ENCODE data around the gene GRIN2C. TPM values are rescaled to one million over a fixed set of nuclear protein-coding genes. Genes with fewer than 3 reads are reported as not detected.

The GRIN2C gene
- total and polyA plus RNA-seq, 9 of the 15 experiments (the other 6 are each of a cell fraction or from before 2014, with no cell fraction given), result under 0.01 to 0.33 (median 0.10) TPM; not detected in 2

- TF ChIP-seq, protein P1, sequence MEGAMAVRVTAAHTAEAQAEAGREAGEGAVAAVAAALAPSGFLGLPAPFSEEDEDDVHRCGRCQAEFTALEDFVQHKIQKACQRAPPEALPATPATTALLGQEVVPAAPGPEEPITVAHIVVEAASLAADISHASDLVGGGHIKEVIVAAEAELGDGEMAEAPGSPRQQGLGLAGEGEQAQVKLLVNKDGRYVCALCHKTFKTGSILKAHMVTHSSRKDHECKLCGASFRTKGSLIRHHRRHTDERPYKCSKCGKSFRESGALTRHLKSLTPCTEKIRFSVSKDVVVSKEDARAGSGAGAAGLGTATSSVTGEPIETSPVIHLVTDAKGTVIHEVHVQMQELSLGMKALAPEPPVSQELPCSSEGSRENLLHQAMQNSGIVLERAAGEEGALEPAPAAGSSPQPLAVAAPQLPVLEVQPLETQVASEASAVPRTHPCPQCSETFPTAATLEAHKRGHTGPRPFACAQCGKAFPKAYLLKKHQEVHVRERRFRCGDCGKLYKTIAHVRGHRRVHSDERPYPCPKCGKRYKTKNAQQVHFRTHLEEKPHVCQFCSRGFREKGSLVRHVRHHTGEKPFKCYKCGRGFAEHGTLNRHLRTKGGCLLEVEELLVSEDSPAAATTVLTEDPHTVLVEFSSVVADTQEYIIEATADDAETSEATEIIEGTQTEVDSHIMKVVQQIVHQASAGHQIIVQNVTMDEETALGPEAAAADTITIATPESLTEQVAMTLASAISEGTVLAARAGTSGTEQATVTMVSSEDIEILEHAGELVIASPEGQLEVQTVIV (CRISPR knock-in tag; IDR thresholded peaks at IDR 0.05; ENCODE audit: borderline replicate concordance), result no peak
- peak; percentile 90; the same call in 1 of the 2 replicates for TF ChIP-seq POLR2H (tag; IDR thresholded peaks at IDR 0.05; ENCODE audit: low read depth)
- no peak for TF ChIP-seq GATAD2A (IDR thresholded peaks at IDR 0.05)
- TF ChIP-seq ZNF140 (CRISPR knock-in tag; IDR thresholded peaks at IDR 0.05), result no peak
- TF ChIP-seq, protein P2, sequence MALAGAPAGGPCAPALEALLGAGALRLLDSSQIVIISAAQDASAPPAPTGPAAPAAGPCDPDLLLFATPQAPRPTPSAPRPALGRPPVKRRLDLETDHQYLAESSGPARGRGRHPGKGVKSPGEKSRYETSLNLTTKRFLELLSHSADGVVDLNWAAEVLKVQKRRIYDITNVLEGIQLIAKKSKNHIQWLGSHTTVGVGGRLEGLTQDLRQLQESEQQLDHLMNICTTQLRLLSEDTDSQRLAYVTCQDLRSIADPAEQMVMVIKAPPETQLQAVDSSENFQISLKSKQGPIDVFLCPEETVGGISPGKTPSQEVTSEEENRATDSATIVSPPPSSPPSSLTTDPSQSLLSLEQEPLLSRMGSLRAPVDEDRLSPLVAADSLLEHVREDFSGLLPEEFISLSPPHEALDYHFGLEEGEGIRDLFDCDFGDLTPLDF (CRISPR knock-in tag; IDR thresholded peaks at IDR 0.05), result no peak
- TF ChIP-seq NFIC (IDR thresholded peaks at IDR 0.05), result peak; percentile 43; the same call in 1 of the 2 replicates
- peak; percentile 60 for TF ChIP-seq ZBTB40 (IDR thresholded peaks at IDR 0.05)
- TF ChIP-seq ZBTB40 (CRISPR knock-in tag; IDR thresholded peaks at IDR 0.05), result no peak
- TF ChIP-seq ETS2 (tag; IDR thresholded peaks at IDR 0.05; ENCODE audit: borderline replicate concordance, poor library complexity, severe bottlenecking), result no peak
- TF ChIP-seq, protein P3, sequence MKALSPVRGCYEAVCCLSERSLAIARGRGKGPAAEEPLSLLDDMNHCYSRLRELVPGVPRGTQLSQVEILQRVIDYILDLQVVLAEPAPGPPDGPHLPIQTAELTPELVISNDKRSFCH (CRISPR knock-in tag; IDR thresholded peaks at IDR 0.05), result no peak
- TF ChIP-seq, protein P3 (tag; IDR thresholded peaks at IDR 0.05), result no peak
These were observed 12.8 kb upstream of the GRIN2C start, which contains the start of gene FDXR (continued) for GRCh38 chr17:74872313-74873036.

Measured in K562 (cell line).